PFSK-1 (cell line): ENCODE data around the gene A2M.

Experiments used
- POLR2AphosphoS5 ChIP-seq: IDR thresholded peaks from 2 replicates; pipeline ENCODE4 v1.6.1; 2012; ENCODE audit warnings: low read depth, mild to moderate bottlenecking, control low read depth, low read length, moderate library complexity
- SIN3A ChIP-seq: IDR thresholded peaks from 2 replicates; pipeline ENCODE4 v1.6.1; 2012; ENCODE audit warnings: mild to moderate bottlenecking, low read length, moderate library complexity, borderline replicate concordance; ENCODE audit not compliant: insufficient read depth
- TAF1 ChIP-seq: IDR thresholded peaks from 2 replicates; pipeline ENCODE4 v1.6.1; 2012; ENCODE audit warnings: low read length, control low read depth, borderline replicate concordance; ENCODE audit not compliant: insufficient read depth

GRCh38 chr12:9065607-9065856 lies 50.2 kb downstream of the A2M start:
- TF ChIP-seq POLR2AphosphoS5 = no peak
- no peak for TF ChIP-seq SIN3A
- TF ChIP-seq TAF1 = no peak
